GM18870 (cell line): ENCODE results near the gene ZMYND19.
"Not testable (repeated sequence)": the region's sequence is repeated elsewhere in the genome, so short reads cannot be mapped to it uniquely, and the experiment has no call there.

Source experiments
- ATAC-seq: cut with Tn5 transposase; IDR thresholded peaks from one replicate; pipeline ENCODE4 v1.9.1; 2021; ENCODE audit warnings: moderate library complexity; ENCODE audit not compliant: unreplicated experiment

ZMYND19 gene

DNA sequence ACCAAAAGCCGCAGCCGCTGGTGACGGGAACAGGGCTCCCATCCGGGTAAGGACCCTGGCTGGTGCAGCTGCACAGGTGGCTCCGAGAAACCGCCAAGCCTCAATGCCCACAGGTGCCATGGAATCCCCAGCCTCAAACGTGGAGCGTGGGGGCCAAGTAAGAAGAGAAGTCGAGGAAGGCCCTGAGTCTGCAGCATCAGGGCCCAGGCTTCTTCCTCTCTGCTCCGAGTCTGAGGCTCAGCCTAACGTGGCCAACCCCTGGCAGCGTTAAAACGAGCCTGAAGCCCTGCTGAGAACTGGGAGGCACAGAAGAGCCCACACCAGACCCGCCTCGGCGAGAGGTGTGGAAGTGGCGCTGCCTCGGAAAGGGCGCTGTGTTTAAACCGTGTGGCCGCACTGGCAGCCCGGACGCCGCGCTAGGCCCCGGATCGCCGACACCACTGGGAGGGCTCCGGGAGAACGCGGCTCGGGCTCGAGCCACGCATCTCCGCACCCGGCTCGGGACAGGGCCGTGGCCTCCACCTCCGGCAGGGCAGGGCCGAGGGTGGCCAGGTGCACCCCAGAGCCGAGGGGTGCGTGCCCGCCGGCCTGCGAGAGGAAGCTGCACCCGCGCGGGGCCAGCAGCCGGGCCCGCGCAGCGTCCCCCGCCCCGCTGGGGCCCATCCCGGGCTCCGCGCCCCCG lies 730 bp downstream of the ZMYND19 start:
- no peak for ATAC-seq

DNA sequence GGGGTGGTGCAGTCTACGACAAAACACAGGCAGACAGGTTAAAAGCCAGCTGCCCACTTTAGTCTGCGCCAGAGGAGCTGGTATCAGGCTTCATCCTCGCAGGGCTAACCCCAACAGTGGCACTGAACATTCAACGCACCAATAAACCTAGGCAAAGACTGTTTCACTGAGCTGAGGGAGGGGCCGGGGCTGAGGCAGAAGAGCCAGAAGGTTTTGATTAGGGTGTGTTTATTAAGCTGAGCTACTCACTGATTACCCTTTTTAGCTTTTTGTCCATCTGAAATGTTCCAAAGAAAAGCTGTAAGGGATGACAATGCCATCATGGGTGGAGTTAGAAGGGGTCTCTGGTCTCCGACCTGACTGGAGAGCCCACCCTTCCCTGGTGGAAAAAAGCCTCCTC lies 1.4 kb downstream of the ZMYND19 start:
- no peak for ATAC-seq

GRCh38 chr9:137588311-137588710 lies 2.0 kb downstream of the ZMYND19 start:
- no peak for ATAC-seq

GRCh38 chr9:137586854-137587253 lies 3.5 kb downstream of the ZMYND19 start:
- no peak for ATAC-seq

- ATAC-seq: no peak
Measured at GRCh38 chr9:137583957-137584356, 6.4 kb downstream of the ZMYND19 start.

DNA sequence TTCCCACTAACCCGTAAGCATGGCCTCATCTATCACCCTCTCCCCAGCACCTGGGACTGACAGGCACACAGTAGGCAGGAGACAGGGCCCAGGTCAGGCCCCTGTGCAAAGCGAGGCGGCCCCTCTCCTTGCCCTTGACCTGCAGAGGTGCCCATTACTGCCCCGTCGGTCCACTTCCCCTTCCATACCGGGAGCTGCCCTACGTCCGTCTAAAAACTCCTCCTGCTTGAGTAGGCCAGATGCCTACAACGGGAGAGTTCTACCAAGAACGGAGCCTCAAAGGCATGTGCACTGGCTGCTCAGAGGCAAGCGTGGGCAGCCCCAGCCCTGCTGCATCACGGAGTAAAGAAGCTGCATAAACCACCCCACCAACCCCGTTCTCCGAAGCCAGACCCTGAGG lies 7.0 kb downstream of the ZMYND19 start:
- ATAC-seq: no peak

DNA sequence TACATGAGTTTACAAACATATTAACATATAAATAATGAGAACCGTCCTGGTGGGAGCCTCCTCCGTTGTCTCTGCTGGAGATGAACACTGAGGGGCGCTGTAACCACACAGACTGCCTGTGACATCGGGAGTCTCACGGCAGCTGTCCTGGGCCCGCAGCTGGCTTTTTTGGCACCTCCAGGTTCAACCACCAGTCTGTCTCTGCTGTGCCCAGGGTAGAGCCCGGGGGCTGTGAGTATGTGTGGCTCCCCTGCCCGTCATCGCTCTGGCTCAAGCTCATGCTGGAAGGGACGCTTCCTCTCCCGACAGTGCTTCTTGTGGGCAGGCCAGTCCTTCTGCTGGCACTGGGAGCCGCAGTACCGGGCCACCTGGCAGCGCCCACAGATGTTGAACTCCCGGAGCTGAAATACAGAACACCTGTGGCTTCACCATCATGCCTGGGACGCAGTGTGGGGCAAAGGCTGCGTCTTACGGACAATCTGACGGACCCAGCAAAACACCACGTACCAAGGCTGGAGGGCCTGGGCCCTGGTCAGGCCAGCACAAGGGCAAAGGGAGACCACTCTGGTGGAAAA lies 7.9 kb downstream of the ZMYND19 start:
- no peak for ATAC-seq

GRCh38 chr9:137581361-137582285 lies 8.7 kb downstream of the ZMYND19 start:
- ATAC-seq: no peak

DNA sequence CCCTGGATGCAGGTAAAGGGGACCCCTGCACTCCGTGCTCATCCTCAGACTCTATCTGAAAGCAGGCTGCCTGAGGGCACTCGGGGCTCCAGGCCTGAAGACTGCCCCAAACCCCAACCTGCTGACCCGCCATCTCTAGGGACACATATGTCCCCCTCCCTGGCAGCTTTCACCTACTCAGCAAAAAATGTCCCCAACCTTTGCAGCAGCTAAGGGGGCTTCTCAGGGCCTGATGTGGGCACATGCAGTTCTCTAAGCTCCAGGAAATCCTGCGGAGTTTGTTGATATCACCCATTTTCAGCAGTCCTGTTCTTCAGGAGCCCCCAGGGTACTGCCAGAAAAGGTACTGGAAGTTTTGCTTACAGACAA lies 9.4 kb downstream of the ZMYND19 start:
- no peak for ATAC-seq

DNA sequence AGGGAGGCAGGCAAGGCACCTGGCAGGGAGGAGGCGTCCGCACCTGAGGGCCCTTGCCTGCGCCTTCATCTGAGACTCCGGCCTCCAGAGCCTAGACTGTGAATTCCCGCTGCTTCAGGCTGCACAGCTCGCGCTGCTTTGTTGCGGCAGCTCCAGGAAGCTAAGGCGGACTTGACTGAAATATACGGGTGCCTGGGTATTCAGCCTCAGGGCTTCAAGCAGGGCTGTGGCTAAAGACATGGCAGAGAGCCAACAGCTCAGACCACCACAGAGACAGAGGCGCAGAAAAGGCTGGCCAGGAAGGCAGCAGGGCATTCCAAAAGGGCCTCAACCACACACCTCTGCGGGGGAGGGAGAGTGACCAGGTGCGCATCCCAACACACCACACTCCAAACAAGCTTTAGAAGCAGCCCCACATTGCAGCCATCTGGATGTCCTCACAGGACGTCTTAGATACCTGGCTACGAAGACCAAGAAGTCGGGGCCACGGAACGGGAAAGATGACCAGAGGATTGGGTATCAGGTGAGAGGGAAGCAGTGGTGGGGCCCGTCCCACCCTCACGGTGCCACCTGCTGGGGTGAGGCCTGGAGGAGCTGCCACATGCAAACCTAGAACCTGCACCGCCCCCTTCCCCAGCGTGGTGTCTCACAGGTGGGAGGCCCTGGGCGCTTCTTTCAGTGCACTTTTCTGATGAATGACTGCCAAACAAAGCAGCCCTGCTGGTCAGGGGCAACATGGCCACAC lies 9.9 kb downstream of the ZMYND19 start:
- ATAC-seq: no peak

GRCh38 chr9:137579259-137579604 lies 11.1 kb downstream of the ZMYND19 start:
- no peak for ATAC-seq

DNA sequence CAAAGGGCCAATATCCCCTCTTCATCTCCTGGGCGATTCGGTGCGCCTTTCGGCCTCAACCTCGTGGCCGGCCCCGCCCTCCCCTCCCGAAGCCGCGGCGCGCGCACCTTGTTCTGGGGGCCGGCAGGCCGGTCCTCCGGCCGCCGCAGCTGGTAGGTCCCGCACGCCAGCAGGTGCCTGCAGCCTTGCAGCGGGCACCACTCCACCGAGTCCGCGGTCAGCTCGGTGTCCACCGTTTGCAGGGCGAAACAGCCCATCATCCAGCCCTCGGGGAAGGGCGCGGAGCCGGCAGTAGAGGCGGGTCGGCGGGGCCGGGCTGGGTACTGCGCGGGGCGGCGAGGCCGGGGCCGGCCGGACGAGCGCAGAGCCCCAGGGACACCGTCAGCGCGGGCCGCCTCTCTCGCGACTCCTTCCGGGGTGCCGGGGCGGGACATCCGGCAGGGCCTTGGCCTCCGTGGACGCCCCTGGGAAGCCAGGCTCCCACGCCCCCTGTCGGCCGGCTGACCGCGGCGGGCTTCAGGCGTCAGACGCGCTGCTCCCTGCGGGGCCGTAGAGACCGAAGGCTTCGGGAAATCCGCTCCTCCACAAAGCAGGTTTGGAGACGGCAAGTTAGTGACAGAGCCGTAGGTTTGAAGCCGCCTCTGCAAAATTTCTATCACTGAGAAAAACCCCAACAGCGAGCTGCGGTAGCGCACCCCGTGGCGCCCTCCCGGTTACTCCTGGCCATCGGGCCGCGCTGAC lies 11.6 kb downstream of the ZMYND19 start, which contains the start of gene DPH7:
Gene DPH7 (minus strand): TSS at position 408 of the 741 bp plus-strand sequence. CDS start 148 bp downstream, at position 260.
- ATAC-seq: peak; percentile 55

- ATAC-seq: no peak
Measured at GRCh38 chr9:137575716-137576411, 14.4 kb downstream of the ZMYND19 start.

GRCh38 chr9:137575364-137575715 lies 15.0 kb downstream of the ZMYND19 start:
- ATAC-seq: no peak

DNA sequence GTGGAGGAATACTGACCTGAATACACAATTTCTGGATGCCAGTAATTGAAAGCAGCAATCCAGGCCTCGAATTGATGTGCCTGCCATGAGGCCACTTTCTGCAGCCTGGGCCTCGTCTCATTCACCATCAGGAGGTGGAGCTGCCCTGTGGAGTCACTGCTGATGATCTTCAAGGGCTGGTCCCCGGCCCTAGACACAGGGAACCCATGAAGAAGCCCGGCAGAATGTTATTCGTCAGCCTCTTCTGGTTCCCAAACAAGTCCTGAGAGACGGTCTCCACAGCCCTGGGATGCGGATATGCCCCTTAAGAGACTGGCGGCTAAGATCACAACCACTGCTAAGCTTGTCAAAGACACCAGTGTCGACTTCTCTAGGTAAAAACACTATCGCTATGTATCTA lies 16.1 kb downstream of the ZMYND19 start:
- ATAC-seq: no peak

DNA sequence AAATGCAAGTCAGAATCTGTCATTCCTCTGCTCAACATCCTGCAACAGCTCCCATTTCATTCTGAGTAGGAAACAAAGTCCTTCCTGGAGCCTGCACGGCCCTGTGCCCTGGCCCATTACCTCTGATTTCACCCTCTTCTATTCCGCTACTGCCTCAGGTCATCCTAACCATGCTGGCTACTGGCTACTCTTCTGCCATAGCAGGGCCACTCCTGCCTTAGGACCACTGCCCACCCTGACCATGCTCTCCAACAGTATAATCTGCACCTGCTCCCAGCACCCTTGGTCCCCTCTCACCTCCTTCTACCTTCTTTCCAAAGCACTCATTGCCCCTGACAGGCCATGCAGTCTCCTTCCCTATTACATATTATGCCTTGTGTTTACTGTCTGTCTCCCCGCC lies 19.7 kb downstream of the ZMYND19 start:
- ATAC-seq: no peak

DNA sequence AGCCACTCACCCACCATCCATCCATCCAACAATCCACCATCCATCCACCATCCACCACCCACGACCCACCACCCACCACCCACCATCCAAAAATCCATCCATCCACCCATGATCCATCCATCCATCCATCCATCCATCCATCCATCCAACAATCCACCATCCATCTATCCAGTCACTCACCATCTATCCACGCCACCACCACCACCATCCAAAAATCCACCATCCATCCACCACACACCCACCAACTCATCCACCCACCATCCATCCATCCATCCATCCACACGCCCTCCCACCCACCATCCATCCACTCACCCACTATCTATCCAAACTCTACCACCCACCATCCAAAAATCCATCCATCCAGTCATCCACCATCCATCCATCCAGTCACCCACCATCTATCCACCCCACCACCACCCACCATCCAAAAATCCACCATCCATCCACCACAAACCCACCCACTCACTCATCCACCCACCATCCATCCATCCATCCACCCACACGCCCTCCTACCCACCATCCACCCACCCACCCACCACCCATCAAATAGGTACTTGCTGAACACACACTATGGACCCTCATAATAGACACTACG lies 20.6 kb downstream of the ZMYND19 start:
- no peak for ATAC-seq

DNA sequence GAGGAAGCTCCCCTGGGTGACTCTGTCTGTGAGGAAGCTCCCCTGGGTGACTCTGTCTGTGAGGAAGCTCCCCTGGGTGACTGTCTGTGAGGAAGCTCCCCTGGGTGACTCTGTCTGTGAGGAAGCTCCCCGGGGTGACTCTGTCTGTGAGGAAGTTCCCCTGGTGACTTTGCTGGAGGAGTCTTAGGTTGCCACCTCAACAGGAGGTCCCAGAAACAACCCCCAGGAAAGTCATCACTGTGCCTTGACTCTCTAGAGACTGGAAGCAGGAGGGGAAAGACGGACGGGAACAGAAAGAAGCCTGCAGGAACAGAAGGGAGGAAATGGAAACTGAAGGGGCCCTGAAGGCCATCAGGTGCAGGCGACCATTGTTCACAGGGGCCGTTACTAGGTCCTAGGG lies 21.9 kb downstream of the ZMYND19 start:
- not testable (repeated sequence) for ATAC-seq

DNA sequence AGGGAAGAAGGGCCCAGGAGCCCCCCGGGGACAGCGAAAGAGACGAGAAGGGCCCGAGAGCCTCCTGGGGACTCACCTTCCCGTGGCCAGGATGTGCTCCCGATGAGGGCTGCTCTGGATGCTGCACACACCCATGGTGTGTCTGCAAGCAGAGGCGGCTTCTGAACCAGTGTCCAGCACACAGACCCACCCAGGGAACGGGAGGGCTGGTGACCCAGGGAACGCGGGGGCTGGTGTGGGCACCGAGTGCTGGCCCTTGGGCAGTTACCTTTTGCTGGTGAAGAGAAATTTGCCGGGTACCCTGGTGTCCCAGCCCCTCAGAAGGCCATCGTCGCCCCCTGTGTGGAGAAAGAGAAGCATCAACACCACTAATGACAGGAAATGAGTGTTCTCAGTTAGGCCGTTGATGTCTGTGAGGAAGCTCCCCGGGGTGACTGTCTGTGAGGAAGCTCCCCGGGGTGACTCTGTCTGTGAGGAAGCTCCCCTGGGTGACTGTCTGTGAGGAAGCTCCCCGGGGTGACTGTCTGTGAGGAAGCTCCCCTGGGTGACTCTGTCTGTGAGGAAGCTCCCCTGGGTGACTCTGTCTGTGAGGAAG lies 25.4 kb downstream of the ZMYND19 start:
- no peak for ATAC-seq
